Activated naive CD4-positive, alpha-beta T cell treated with anti-CD3 and anti-CD28 coated beads for 36 hours (primary cell): ENCODE results near the gene TCEAL9. TPM values are rescaled to one million over a fixed set of nuclear protein-coding genes. Genes with fewer than 3 reads are reported as not detected.
A peak's percentile ranks its signal among the peaks of the same experiment; 100 is the strongest.

Experiments
- CTCF ChIA-PET: fragments of 350-600 bp; sonication (Branson Sonifier 250); formaldehyde crosslinking; loops from one replicate; lab custom pipeline; 2021; ENCODE audit warnings: antibody characterized with exemption; lab: Charles Lee
- DNase-seq: peaks from one replicate; pipeline ENCODE4 v3.0.0-alpha.2; 2020
- H3K27ac Mint-ChIP-seq: one replicate; pipeline ENCODE4 v1.8.0; 2021; ENCODE audit warnings: mild to moderate bottlenecking, mixed read lengths
- H3K27me3 Mint-ChIP-seq: one replicate; pipeline ENCODE4 v1.8.0; 2021; ENCODE audit warnings: low read depth, mixed read lengths
- H3K36me3 Mint-ChIP-seq: one replicate; pipeline ENCODE4 v1.8.0; 2021; ENCODE audit warnings: low read depth, mixed read lengths
- H3K4me1 Mint-ChIP-seq: one replicate; pipeline ENCODE4 v1.8.0; 2021; ENCODE audit warnings: low read depth, mixed read lengths
- H3K4me3 Mint-ChIP-seq: one replicate; pipeline ENCODE4 v1.8.0; 2021; ENCODE audit warnings: mild to moderate bottlenecking, moderate library complexity, mixed read lengths
- H3K9me3 Mint-ChIP-seq: one replicate; pipeline ENCODE4 v1.8.0; 2021; ENCODE audit warnings: mixed read lengths
- intact Hi-C: fragments of 100-400 bp; cut with micrococcal nuclease; formaldehyde crosslinking; loops from one replicate; pipeline ENCODE4 v1.15.1; 2023
- total RNA-seq, 2 experiments: library from RNA; stranded (reverse); gene quantifications; one replicate each; pipeline ENCODE4 v1.2.3, GENCODE V29; 2021

Gene TCEAL9
- total RNA-seq, 2 experiments from 2014 or later, result 3.2 to 3.5 TPM

DNA sequence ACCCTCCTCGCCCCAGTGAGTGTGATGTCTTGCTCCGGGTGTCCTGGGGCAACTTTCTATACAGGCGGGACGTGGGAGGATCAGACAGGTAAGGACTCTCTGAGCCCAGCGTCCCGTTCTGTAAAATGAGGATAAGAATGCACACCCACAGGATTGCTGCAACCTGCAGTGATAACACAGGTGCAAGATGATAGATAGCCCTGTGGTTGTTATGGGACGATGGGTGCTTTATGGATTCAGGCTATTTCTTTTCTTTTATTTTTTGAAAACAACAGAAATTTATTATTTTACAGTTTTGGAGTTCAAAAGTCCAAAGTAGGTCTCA lies 48.7 kb downstream of the TCEAL9 start:
- no peaks in the 10 kb centered on the region for H3K27me3 Mint-ChIP-seq
- peaks cover 3% of the 10 kb centered on the region for H3K4me1 Mint-ChIP-seq
- CTCF ChIA-PET, result interaction anchor here (1.5 kb wide), 1 partner anchor 60 kb away, joined by 4 read pairs; no protein-coding TSS in a partner anchor
- intact Hi-C loops, result loop anchor here (2.0 kb wide), 2 partner anchors 28 to 60 kb away; partner anchors contain the start of gene BEX3
- H3K27ac Mint-ChIP-seq, result no peak overlapping the region
- H3K4me3 Mint-ChIP-seq, result peak overlapping the region; percentile 78
- no peaks in the 10 kb centered on the region for H3K9me3 Mint-ChIP-seq
- no peaks in the 10 kb centered on the region for H3K36me3 Mint-ChIP-seq
- no peak for DNase-seq

DNA sequence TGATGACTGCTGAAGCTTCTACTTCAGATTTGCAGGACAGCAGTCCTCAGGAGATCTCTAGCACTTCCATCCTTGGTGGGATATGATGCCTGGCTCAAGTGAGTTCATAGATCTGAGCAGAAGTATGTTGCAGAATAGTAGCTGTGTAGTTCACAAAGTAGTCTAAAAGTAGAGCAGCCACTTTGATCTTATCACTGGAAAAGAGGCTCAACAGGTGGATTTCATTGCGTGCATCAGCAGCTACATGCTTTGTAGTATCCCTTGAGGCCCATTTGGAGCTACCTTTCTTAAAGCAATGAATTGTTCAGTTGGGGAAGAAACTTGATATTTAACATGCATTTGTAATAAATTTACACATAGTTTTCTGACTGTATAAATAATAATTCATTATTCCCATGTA lies 50.0 kb downstream of the TCEAL9 start:
- intact Hi-C loops, result no loop called here
- Mint-ChIP-seq H3K4me1 (peaks cover 3% of the 10 kb centered on the region), H3K27me3 (no peaks in the 10 kb centered on the region), H3K36me3 (no peaks in the 10 kb centered on the region), H3K9me3 (no peaks in the 10 kb centered on the region), H3K4me3 (no peak overlapping the region), H3K27ac (no peak overlapping the region)
- CTCF ChIA-PET, result no interaction called here
- no peak for DNase-seq

DNA sequence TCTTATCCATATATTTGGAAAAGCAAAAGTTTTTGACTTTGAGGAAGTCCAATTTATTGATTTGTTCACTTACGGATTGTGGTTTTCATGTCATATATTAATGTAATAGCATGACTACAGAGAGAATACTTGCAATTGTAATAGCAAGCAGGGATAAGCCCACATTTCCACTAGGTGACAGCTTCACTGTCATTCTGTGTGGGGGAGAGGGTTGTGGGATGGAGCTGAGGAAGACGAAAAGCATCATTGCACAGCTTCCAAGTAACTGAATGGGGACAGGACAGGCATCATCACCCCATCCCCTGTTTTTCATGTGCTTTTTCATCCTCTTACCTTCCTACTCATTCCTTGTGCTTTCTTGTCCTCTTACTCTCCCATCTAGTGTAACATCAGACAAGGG lies 51.5 kb downstream of the TCEAL9 start:
- no peaks in the 10 kb centered on the region for H3K27me3 Mint-ChIP-seq
- intact Hi-C loops, result no loop called here
- CTCF ChIA-PET, result no interaction called here
- H3K9me3 Mint-ChIP-seq, result no peaks in the 10 kb centered on the region
- H3K36me3 Mint-ChIP-seq, result no peaks in the 10 kb centered on the region
- H3K27ac Mint-ChIP-seq, result no peak overlapping the region
- peaks cover 3% of the 10 kb centered on the region for H3K4me1 Mint-ChIP-seq
- DNase-seq, result no peak
- H3K4me3 Mint-ChIP-seq, result no peak overlapping the region

Other genes starting within 250 kb of the TCEAL9 start
- 1 to 10 TPM; 8.8 to 9.8 TPM for gene BEX4, start 141.4 kb upstream of the TCEAL9 start, total RNA-seq
- gene TCEAL8, start 101.4 kb upstream of the TCEAL9 start, total RNA-seq, result 10 to 100 TPM; 24.5 to 27.7 TPM
- under 1 TPM in 1 of 2 experiments, not detected in 1; 0.32 TPM for gene TCEAL5, start 79.8 kb upstream of the TCEAL9 start, total RNA-seq
- gene BEX2, start 45.5 kb upstream of the TCEAL9 start, total RNA-seq, result 10 to 100 TPM; 16.0 to 18.9 TPM
- gene TCEAL7, start 26.3 kb upstream of the TCEAL9 start, total RNA-seq, result not detected
- gene BEX3, start 20.0 kb downstream of the TCEAL9 start, total RNA-seq, result 10 to 100 TPM; 40.4 to 46.5 TPM
- gene RAB40A, start 163.0 kb downstream of the TCEAL9 start, total RNA-seq, result under 1 TPM in 1 of 2 experiments, not detected in 1; 0.07 TPM
- gene TCEAL4, start 229.0 kb downstream of the TCEAL9 start, total RNA-seq, result 10 to 100 TPM; 13.1 to 14.2 TPM